NB4 (cell line): ENCODE results near the gene OR2F2.

Source experiments
- CTCF ChIP-seq: IDR thresholded peaks from one replicate; pipeline ENCODE4 v1.5.1; 2012; ENCODE audit warnings: low read depth, low read length
- MAX ChIP-seq: IDR thresholded peaks from 2 replicates; pipeline ENCODE4 v1.6.1; 2011; ENCODE audit warnings: low read depth, low read length

GRCh38 chr7:143958781-143959180, 23.7 kb downstream of the OR2F2 start:
- no peak for TF ChIP-seq CTCF
- TF ChIP-seq MAX: no peak
